Activated T-helper 2 cell treated with anti-CD3 and anti-CD28 coated beads, Interferon-gamma antibody, Interleukin-2, Interleukin-4, amounts not matched to agents 10 μg/mL and 5 μg/mL and 100 μg/mL, durations not matched to agents 14 hours and 24 hours and 36 hours (primary cell): ENCODE measurements around the gene GMPR. TPM values are rescaled to one million over a fixed set of nuclear protein-coding genes. Genes with fewer than 3 reads are reported as not detected.

ENCODE experiments used
- DNase-seq: peaks from one replicate; pipeline ENCODE4 v3.0.0; 2021; ENCODE audit warnings: low spot score
- H3K27ac Mint-ChIP-seq: one replicate; pipeline ENCODE4 v1.8.0; 2021; ENCODE audit warnings: mixed read lengths
- H3K27me3 Mint-ChIP-seq: one replicate; pipeline ENCODE4 v1.8.0; 2021; ENCODE audit warnings: low read depth, mixed read lengths
- H3K36me3 Mint-ChIP-seq: one replicate; pipeline ENCODE4 v1.8.0; 2021; ENCODE audit warnings: low read depth, mixed read lengths
- H3K4me1 Mint-ChIP-seq: one replicate; pipeline ENCODE4 v1.8.0; 2021; ENCODE audit warnings: low read depth, mixed read lengths
- H3K4me3 Mint-ChIP-seq: one replicate; pipeline ENCODE4 v1.8.0; 2021; ENCODE audit warnings: low read depth, mild to moderate bottlenecking, moderate library complexity, mixed read lengths
- H3K9me3 Mint-ChIP-seq: one replicate; pipeline ENCODE4 v1.8.0; 2021; ENCODE audit warnings: mixed read lengths
- intact Hi-C: fragments of 100-400 bp; cut with micrococcal nuclease; formaldehyde crosslinking; loops from one replicate; pipeline ENCODE4 v1.15.1; 2023
- total RNA-seq: library from RNA; stranded (reverse); gene quantifications from 2 replicates; pipeline ENCODE4 v1.2.3, GENCODE V29; 2022

Gene GMPR
- total RNA-seq, 1 donor from 2014 or later: 1.0 TPM

DNA sequence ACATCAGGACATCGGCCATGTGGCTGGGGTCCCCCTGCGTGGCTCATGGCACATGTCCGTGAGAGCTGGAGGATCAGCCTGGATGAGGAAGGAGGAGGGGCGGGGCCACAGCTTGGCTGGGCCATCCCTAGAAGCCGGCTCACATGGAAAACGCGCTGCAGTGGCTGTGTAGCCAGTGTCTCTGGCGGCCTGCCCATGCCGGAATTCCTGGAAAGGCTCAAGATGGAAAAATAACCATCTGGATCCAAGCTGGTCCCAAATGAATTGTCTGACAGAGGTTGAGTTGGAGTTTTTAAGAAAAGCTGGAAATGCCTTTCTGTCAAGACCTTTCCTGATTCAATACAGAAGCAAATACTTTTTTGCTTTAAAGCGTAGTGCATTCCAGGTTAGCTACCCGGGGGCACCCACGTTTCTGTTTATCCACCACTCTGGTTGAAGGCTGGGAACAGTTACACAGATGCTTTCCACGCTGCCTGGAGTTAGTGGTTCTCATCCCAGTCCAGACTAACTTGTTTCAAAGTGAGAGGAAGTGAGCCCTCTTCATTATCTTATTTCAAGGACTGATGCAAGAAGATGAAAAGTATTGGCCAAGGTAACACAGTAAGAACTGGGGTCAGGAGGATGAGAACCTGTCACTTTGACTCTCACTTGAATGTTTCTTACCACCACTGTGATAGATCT lies 99.0 kb downstream of the GMPR start:
- Mint-ChIP-seq H3K4me1 (peaks cover 14% of the 10 kb centered on the region), H3K9me3 (no peaks in the 10 kb centered on the region), H3K36me3 (peaks cover 7% of the 10 kb centered on the region), H3K4me3 (no peak overlapping the region), H3K27ac (no peak overlapping the region), H3K27me3 (no peaks in the 10 kb centered on the region)
- DNase-seq: no peak
- intact Hi-C loops: no loop called here

DNA sequence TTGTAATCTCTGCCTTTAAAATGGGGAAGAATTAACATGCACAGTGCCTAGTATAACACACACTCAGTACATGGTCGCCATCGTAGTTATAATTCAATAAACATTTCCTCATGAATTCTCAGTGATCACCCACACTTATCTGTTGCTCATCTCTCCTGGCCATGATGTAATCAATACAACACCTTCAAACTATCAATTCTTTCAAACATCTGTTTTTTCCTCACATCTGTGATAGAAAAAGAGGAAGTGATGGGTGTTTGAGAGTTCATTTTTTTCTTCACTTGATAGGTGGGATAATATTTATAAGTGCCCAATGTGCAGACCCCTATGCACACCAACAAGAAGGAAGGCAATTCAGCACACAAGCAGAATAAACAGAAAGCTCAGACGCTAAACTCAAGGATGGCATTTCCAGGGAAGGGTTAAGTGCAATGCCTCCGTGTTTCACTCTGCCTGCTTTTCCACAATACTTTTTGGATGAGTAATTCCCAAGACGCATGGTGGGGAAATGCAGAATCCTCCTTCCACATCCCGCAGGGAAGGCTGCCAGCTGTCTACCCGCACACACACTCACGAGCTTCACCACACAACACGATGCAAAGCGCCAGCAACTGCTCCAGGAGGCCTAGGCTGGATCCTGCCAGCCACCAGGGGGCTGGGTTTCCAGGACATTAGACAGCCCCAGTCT lies 100.3 kb downstream of the GMPR start:
- DNase-seq: no peak
- no peak overlapping the region for H3K27ac Mint-ChIP-seq
- peaks cover 21% of the 10 kb centered on the region for H3K4me1 Mint-ChIP-seq
- intact Hi-C loops: no loop called here
- H3K4me3 Mint-ChIP-seq: no peak overlapping the region
- peaks cover 7% of the 10 kb centered on the region for H3K36me3 Mint-ChIP-seq
- H3K9me3 Mint-ChIP-seq: no peaks in the 10 kb centered on the region
- H3K27me3 Mint-ChIP-seq: no peaks in the 10 kb centered on the region

GRCh38 chr6:16339265-16339587 lies 100.8 kb downstream of the GMPR start:
- intact Hi-C loops: no loop called here
- Mint-ChIP-seq H3K27ac (no peak overlapping the region), H3K36me3 (peaks cover 11% of the 10 kb centered on the region), H3K27me3 (no peaks in the 10 kb centered on the region), H3K4me3 (no peak overlapping the region), H3K9me3 (no peaks in the 10 kb centered on the region), H3K4me1 (peaks cover 22% of the 10 kb centered on the region)
- DNase-seq: no peak

- H3K4me1 Mint-ChIP-seq: peaks cover 17% of the 10 kb centered on the region
- H3K27me3 Mint-ChIP-seq: no peaks in the 10 kb centered on the region
- H3K36me3 Mint-ChIP-seq: peaks cover 7% of the 10 kb centered on the region
- H3K9me3 Mint-ChIP-seq: no peaks in the 10 kb centered on the region
- no peak for DNase-seq
- no peak overlapping the region for H3K4me3 Mint-ChIP-seq
- H3K27ac Mint-ChIP-seq: no peak overlapping the region
- intact Hi-C loops: no loop called here
Observed at GRCh38 chr6:16343593-16343992, 105.2 kb downstream of the GMPR start.

- Mint-ChIP-seq H3K4me3 (no peak overlapping the region), H3K27ac (no peak overlapping the region), H3K36me3 (peaks cover 7% of the 10 kb centered on the region), H3K4me1 (peaks cover 15% of the 10 kb centered on the region), H3K9me3 (no peaks in the 10 kb centered on the region), H3K27me3 (no peaks in the 10 kb centered on the region)
- intact Hi-C loops: no loop called here
- DNase-seq: no peak
Observed at GRCh38 chr6:16344756-16345155, 106.4 kb downstream of the GMPR start.

Other genes with a start within 250 kb of the GMPR start
- 81.2 and 83.1 TPM in 2 replicates for gene MYLIP, start 109.5 kb upstream of the GMPR start, total RNA-seq